DND-41 (cell line): ENCODE data around the gene PTPRK.

Experiments used
- CTCF ChIP-seq: IDR thresholded peaks from 2 replicates; pipeline ENCODE4 v1.5.1; 2012; ENCODE audit warnings: borderline replicate concordance, low read length, moderate library complexity, mild to moderate bottlenecking; ENCODE audit not compliant: poor library complexity, severe bottlenecking; ENCODE audit errors: extremely low read depth
- EZH2 ChIP-seq: IDR thresholded peaks from 3 replicates; pipeline ENCODE4 v1.6.1; 2012; ENCODE audit warnings: borderline replicate concordance, low read depth, mild to moderate bottlenecking, moderate library complexity, low read length, inconsistent platforms; ENCODE audit not compliant: severe bottlenecking

- TF ChIP-seq CTCF (no peak), EZH2 (no peak)
Observed at GRCh38 chr6:127971386-127971785, 549.0 kb downstream of the PTPRK start.
